Right kidney (tissue), 9 donors: ENCODE measurements around the gene GARIN5B.
"Not testable (repeated sequence)": the region's sequence is repeated elsewhere in the genome, so short reads cannot be mapped to it uniquely, and the experiment has no call there.

Experiments
- DNase-seq: peaks from one replicate; pipeline ENCODE4 v3.0.0-alpha.2; 2016
- long read RNA-seq, 8 donors: transcript quantifications; one replicate each; lab custom pipeline, GENCODE V29; 2026

Gene GARIN5B
- long read RNA-seq, donor 1: 0 reads
- long read RNA-seq, donor 2: 0 reads
- long read RNA-seq, donor 3: 0 reads
- long read RNA-seq, donor 4: 0 reads
- long read RNA-seq, donor 5: 0 reads
- long read RNA-seq, donor 6: 0 reads
- long read RNA-seq, donor 7: 0 reads
- long read RNA-seq, donor 8: 0 reads

DNA sequence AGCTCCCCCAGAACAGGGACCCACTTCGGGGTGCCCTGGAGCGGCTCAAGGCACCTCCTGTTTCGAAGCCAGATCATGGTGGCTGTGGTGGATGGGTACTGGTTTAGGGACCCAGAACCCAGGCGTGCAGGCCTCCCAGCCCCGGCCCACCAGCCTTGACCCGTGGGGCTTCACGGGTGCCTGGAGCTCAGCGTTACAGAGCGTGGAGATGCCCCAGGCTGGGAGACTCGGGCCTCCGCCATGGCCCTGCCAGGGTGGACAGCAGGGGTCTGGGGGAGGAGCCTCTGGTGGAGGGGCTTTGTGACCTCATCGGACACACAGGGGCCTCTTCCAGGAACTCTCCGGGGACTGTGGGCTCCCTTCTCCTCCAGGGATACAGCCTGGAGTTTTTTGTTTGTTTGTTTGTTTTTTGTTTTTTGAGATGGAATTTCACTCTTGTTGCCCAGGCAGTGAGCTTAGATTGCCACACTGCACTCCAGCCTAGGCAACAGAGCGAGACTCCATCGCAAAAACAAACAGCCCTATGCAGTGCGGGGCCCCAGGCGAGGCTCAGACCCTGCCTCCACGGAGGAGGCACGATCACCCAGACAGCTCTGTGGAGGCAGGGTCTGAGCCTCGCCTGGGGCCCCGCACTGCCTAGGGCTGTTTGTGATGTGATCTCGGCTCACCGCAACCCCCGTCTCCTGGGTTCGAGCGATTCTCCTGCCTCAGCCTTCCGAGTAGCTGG lies at the start of gene GARIN5B:
GARIN5B (minus strand) TSS at position 271 of the 727 bp plus-strand sequence; CDS start at position 77, 194 bp downstream.
- DNase-seq: no peak

DNA sequence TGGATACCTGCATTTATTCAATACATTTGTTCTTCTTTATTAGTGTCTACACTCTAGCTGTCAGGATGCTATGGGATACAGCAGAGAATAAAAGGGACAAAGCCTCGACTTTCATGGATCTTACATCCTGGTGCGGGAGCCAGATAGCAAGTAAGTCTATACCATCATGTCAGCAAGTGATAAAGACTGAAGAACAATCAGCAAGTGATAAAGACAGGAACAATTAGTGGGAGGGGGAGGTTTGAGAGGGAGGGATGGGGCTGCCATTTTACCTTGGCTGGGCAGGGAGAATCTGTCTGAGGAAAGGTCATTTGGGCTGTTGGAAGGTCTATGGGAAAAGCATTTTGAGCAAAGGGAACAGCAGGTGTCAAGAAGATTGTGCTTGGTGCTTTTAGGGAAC lies 47.1 kb upstream of the GARIN5B start:
- DNase-seq: no peak

DNA sequence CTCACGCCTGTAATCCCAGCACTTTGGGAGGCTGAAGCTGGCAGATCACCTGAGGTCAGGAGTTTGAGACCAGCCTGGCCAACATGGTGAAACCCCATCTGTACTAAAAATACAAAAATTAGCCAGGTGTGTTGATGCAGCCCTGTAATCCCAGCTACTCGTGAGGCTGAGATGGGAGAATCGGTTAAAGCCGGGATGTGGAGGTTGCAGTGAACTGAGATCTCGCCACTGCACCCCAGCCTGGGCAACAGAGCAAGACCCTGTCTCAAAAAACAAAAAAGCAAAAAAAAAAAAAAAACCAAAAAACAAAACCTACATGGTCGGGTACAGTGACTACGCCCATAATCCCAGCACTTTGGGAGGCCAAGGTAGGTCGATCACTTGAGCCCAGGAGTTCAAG lies 46.1 kb upstream of the GARIN5B start:
- DNase-seq: not testable (repeated sequence)

DNA sequence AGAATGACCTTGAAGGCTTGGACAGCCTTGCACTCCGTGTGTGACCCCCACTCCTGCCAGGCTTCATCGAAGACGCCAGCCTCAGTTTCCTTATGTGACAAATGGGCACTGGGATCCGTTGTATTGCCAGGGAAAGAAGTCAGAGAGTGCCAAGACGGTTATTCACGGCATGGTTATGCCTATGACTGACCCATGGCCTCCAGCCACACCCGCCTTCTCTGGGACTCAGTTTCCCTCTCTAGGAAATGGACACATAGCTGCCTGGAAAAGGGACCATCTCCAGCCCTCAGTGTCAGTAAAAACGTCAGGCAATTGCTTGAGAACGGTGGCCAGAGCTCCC lies 45.4 kb upstream of the GARIN5B start:
- no peak for DNase-seq

DNA sequence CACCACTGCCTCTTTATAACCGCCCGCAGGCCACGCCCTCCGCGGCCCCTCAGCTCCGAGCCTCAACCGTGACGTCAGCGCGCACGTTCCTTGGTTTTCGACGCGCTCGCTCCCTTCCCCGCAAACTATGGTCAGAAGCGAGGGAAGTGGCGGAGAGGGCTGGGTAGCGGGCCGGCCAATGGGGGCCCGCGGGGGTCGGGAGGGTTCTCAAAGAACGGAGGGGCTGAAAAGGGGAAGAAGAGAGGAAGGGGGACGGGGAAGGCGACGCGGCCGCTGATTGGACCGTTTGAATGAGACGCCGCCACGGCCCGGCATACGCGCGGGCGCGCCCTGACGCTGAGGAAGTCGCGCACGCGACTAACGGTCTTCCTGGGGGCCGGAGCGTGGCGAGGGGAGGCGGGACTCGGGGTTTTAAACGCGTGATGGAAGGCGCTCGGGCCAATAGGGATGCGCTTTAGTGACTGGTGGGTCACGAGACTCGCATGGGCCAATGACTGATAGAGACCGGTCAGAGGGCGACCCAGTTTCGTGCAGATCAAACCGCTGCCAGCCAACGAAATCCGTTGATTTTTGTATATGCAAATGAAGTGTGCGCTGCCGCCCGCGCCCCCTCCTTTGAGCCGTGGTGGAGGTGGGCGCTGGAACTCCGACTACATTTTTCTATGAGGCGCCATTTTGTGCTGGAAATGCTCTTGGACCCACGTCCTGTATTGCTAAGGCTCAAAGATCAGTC lies 44.9 kb upstream of the GARIN5B start:
- DNase-seq: peak; percentile 94

DNA sequence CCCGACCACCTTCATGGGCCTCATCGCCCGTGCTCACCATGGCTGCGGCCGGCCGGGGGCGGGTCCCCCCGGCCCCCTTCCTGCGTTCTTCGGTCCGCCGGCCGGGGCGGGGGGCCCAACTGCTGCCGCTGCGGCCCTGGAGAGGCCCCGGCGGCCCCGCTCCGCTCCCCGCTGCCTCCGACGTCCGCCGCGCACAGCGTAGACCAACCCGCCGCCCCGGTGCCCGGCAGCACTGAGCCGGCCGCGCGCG lies 44.4 kb upstream of the GARIN5B start, which contains the start of gene UBE2S:
UBE2S (minus strand) TSS at position 239 of the 250 bp plus-strand sequence; CDS start at position 40, 199 bp downstream.
- not testable (repeated sequence) for DNase-seq

DNA sequence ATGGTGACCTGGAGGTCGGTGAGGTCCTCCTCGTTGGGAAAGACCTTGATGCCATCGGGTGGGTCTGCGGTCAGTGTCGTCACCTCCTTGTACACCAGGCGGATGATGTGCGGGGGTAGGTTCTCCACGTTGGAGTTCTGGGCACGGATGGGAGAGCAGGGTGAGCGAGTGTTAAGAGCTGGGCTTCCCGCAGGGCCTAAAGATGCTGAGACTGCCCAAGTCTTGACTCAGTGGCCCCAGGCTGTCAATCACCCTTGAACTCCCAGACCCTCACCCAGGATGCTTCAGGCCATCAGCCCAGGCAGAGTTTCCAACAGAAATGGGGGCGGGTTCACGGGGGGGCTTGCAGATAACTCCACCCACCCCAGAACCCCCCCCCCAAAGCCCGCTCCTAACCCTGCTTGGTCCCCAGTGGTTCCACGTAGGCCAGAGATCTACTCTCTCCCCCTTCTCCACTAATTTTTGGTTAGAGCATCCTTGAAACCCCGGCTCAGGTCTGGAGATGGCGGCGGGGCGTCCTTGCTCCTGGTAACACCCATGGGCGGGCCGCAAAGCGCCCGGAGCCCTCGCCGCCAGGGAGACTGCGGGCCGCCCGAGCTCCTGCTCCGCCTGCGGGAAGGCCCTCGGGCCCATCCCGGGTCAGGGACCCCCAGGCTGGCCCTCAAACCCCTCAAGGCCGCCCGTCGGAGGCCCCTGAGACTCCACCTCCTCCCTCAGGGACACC lies 43.9 kb upstream of the GARIN5B start:
- DNase-seq: no peak

DNA sequence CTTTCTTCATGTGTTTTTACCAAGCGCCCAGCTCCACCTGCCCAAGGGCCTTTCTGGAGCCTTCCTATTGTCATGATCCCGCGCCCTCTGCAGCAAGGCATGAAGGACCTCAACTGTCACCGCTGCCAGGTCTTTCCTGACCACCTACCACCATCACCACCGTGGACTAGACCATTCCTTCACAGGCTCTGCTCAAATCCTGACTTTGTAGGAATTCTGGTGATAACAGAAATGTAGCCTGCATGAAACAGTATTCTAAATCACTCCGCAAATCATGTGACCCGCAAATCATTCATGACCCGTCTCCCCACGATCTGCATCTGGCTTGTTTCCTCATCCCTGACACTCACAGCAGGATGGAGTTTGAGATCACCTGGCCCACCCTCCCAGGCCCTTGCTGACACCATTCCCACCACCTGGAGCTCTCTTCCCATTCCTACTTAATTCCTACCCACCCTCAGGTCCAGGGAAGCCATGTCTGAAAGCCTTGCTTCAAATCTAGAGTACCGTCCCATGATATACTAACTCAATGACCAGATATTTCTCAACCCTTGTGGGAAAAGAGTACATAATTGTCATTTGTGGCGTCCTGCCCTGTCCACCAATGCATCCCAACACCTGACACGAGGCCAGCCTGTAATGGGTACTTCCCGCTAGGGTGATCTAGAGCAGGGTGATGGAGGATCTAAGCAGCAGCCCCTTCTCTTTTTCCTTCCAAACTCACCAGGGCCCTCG lies 43.2 kb upstream of the GARIN5B start:
- no peak for DNase-seq

DNA sequence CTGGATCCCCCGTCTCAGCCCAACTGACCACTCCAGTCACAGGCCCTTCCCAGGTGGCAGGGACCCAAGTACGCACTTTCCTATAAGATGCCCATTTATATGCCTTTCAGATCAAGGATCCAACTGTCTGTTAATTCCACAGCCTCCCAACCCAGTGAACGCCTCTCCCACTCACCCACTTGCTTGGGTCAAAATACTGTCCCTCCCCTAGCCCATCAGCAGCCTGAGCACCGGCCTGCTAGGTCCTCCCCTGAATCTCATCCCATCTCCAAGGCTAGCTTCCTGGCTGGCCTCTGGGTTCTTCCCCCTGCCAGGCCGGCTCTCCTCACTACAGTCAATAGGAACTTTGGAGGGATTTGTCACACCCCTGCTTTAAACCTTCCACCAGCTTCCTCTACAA lies 42.6 kb upstream of the GARIN5B start:
- DNase-seq: no peak

DNA sequence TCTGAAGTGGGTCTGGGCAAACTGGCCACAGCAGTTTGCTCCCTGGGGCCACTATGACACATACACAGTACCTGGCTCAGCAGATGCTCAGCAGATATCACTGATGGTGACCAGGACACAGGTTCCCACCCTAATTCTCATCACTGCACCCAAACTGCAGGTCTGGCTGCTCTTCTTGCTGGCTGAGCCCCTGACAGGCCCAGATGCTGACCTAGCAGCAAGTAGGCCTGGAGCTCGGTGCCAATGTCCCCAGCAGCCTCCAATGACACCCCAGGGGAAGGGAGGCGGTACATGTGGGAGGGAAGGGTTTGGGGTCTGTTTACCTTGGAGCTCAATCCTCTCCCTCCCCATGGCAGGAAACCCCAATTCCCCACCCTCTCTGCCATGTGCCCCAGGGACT lies 39.4 kb upstream of the GARIN5B start:
- no peak for DNase-seq

DNA sequence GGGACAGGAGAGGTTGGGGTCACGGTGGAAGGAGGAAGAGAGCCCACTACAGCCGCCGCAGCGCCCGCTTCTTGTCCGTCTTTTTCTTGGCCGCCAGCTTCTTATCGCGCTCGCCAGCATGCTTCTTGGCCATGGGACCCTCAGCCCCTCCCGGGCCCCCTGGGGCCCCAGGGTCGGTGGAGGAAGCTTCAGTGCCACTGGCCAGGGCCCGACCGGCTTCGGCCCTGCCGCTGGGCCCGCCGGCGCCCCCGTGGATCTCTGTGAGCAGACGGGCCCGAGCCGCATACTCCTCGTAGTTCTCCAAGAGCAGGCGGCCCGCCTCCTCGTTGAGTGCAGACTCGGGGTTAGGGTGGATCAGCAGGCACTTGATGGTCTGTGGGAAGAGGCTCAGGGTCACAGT lies 38.3 kb upstream of the GARIN5B start:
- not testable (repeated sequence) for DNase-seq

DNA sequence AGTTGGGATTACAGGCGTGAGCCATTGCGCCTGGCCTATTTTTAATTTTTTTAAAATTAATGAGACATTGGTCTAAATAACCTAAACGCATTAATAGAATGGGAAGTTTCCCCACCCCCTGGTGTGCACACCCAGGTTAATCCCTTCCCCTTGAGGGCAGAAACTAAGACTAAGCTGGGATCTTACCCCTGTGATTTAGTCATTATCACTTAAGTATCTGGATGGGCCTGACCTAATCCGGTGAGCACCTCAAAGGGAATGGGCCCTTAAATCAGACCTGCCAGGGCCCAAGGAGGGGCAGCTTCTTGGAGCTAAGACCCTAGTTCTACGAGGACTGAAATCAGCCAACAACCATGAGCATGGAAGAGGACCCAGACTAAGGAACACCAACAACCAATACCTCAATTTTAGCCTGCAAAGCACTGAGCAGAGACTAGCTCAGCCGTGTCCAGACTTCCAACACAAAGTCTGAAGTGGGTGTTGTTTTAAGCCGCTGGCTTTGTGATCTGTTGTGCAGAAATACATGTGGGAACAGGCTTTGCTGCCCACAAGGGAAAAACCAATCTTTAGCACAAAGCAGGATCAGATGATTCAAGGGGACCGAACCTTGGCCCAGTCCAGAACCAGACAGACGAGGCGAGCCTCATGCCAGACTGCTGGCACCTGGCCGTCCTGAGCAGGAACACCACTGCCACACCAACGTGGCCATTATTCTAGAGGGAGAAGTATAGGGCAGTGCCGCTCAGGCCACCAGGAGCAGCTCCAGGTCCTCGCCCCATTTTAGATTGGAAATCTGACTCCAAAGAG lies 37.4 kb upstream of the GARIN5B start:
- DNase-seq: no peak

DNA sequence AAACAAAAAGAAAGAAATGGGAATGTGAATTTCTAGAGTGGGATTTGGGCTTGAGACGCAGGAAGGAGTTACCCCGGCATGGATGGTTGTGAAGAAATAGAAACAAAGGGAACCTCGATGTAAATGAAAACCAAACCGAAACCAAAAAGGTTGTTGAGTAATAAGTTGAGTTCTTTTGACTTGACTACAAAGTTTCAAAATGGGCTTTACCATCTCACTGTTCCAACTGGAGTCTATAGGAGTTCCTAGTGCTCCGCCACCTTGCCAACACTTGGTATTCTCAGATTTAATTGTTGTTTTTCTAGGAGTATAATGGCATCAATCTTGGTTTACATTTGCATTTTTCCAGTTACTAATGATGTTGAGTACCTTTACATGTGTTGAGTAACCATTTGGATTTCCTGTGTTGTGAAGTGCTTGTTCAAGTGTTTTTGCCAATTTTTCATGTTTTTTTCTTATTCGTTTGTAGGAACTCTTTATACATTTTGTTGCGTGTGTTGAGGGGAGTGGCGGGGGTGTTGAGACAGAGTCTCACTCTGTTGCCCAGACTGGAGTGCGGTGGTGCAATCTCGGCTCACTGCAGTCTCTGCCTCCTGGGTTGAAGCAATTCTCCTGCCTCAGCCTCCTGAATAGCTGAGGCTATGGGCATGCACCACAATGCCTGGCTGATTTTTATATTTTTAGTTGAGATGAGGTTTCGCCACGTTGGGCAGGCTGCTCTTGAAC lies 35.3 kb upstream of the GARIN5B start:
- no peak for DNase-seq

DNA sequence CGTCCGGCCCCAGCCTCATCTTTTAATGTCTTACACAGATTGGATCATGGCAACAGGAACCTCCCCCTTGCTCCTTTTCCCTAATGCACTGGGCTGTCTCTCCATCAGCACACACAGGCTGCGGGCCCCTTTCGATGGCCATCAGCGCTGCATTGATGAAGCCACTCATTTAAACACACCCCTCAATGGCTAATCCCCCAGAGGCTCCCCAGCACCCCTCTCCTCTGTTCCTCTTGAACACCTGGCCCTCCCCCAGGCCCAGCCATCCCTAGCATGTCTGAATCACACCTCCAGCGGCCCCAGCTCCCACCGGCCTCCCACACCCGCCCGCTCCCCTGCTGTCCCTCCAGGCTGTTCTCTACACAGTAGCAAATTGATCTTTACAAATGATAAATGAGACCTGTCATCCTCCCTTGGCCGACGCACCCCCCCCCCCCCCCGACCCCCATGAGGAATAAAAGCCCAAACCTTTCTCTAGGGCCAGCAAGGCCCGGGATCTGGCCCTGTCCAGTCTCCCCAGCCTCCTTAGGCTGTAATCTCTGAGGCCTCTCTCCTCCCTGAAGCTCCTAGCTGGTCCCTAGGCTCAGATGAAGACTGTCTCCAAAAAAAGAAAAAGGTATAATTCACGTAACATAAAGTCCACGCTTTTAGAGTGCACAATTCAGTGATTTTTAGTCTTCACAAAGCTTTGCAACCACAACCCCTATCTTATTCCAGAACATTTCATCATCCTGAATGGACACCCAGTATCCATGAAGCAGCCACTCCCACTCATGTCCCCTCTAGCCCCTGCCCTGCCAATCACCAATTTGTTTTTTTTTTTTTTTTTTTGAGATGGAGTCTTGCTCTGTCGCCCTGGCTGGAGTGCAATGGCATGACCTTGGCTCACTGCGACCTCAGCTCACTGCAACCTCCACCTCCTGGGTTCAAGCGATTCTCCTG lies 30.0 kb upstream of the GARIN5B start:
- no peak for DNase-seq

DNA sequence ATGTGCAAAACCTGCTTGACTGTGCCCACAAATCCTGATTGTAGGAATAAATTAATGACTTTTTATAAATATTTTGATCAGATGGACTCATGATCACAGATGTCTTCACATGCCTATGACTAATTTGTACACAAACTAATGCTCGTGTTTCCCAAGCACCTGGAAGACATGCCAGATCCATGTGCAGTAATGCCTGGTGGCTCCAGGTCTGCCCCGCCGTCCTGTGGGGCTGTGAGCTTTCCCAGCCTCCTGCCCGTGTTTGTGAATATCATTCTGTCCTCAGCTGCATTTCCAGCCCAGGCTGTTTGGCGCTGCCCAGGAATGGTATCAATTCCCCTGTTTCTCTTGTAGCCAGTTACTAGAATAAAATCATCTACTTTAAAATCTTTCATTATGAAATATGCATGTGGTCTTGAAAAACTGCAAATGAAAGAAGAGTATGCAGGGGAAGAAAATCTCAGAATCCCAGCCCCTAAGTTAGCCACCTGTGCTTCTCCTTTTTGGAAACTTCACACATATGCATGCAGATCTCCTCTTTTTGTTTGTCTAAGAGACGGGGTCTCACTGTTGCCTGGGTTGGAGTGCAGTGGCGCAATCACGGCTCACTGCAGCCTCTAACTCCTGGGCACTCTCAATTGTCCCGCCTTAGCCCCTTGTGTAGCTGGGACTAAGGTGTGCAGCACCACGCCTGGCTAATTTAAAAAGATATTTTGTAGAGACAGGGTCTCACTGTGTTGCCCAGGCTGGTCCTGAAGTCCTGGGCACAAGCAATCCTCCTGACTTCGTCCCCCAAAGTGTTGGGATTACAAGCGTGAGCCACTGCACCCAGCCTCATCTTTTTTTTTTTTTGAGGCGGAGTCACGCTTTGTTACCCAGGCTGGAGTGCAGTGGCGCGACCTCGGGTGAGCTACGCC lies 28.9 kb upstream of the GARIN5B start:
- DNase-seq: no peak

DNA sequence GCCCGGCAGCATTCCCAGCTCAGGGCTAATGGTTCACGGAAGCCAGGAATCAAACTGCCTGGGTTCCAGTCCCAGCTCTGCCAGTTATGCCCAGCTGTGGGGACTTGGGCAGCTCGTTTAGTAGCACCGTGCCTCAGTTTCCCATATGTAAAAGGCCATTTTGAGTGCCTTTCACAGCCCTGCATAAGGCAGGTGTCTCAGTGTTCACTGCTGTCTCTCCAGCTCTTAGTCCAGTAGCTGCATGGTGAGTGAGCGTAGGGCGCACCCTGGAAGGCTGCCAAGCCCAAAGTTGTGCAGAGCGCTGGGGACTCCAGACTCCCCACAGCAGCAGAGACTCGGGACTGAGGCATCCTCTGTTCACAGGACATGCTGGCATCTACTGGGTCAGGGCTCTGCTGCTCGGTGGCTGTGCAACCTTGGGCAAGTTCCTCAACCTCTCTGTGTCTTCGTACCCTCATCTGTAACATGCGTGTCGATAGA lies 28.2 kb upstream of the GARIN5B start:
- DNase-seq: no peak

DNA sequence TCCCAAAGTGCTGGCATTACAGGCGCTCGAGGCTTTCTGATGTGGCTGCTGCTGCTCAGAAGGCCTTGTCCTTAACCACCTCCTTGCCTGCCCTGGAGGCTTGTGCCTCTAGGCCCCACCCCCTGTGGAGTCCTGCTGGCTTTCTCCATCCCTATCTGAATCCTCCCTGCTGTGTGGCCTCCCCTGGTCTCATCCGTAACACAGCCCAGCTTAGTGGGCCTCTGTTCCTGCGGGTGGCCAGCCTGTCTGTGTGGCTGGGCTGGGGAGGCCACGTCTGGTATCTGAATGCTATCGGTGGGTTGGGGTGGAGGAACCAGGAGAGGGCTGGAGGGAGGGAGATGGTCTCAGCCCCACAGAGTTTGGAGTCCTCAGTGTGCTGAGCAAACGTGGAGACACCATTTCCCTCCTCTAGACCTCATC lies 27.4 kb upstream of the GARIN5B start:
- no peak for DNase-seq
